K562 (cell line): ENCODE results near the gene CNTFR. TPM values are rescaled to one million over a fixed set of nuclear protein-coding genes. Genes with fewer than 3 reads are reported as not detected.

Source experiments
- polyA plus RNA-seq, 8 experiments: library from polyadenylated mRNA; depleted of rRNA in 4 of 8; stranded (reverse) in 5 of 8; unstranded in 3 of 8; fragments of >200 nt; fragmentation: Nextera tagmentation in 2 of 8; fragmentation: Illumina TruSeq in 1 of 8; extraction: Ambion mirVana in 2 of 8; extraction: Trizol in 1 of 8; gene quantifications; 2 replicates each; pipeline versions ENCODE4 v1.2.1 to v1.2.3, GENCODE V29; 2011 to 2014; ENCODE audit warnings: inconsistent platforms in 1 of 8, missing spikeins in 1 of 8
- total RNA-seq, 7 experiments: library from RNA; depleted of rRNA in 6 of 7; stranded (reverse); fragments of >200 nt in 6 of 7; fragmentation: Illumina TruSeq in 2 of 7; extraction: Trizol in 2 of 7; gene quantifications; 2 replicates each; pipeline versions ENCODE4 v1.2.1 to v1.2.3, GENCODE V29; 2011 to 2021; ENCODE audit warnings: low replicate concordance in 1 of 7

The CNTFR gene
- total and polyA plus RNA-seq, 9 of the 15 experiments (the other 6 are each of a cell fraction or from before 2014, with no cell fraction given): not detected

Other genes starting within 250 kb of the CNTFR start
Only the 7 nearest of the 13 such genes appear.
- gene ENHO, start 66.7 kb downstream of the CNTFR start, total RNA-seq (2014; rRNA removed): 0.12 TPM in 1 of 2 replicates, not detected in the other
- gene ENHO, start 66.7 kb downstream of the CNTFR start, total RNA-seq (2014; rRNA removed; fragmentation: Illumina TruSeq; extraction: Trizol): not detected in 2 replicates
- gene ENHO, start 66.7 kb downstream of the CNTFR start, total RNA-seq (2015; rRNA removed; fragmentation: Illumina TruSeq; extraction: Trizol): not detected in 2 replicates
- 0.24 TPM in 1 of 2 replicates, not detected in the other for gene ENHO, start 66.7 kb downstream of the CNTFR start, total RNA-seq (2021)
- not detected in 2 replicates for gene ENHO, start 66.7 kb downstream of the CNTFR start, polyA plus RNA-seq (2011; rRNA removed)
- gene ENHO, start 66.7 kb downstream of the CNTFR start, polyA plus RNA-seq (2014; fragmentation: Illumina TruSeq; extraction: Trizol): not detected in 2 replicates
- gene ENHO, start 66.7 kb downstream of the CNTFR start, polyA plus RNA-seq (2014; fragmentation: Nextera tagmentation; extraction: Ambion mirVana): not detected
- not detected in 2 replicates for gene ENHO, start 66.7 kb downstream of the CNTFR start, polyA plus RNA-seq (2014; rRNA removed)
- gene RPP25L, start 22.4 kb upstream of the CNTFR start, total RNA-seq (2014; rRNA removed): 42.0 and 51.6 TPM in 2 replicates
- gene RPP25L, start 22.4 kb upstream of the CNTFR start, total RNA-seq (2014; rRNA removed; fragmentation: Illumina TruSeq; extraction: Trizol): 12.1 and 19.1 TPM in 2 replicates
- 24.6 and 25.4 TPM in 2 replicates for gene RPP25L, start 22.4 kb upstream of the CNTFR start, total RNA-seq (2015; rRNA removed; fragmentation: Illumina TruSeq; extraction: Trizol)
- gene RPP25L, start 22.4 kb upstream of the CNTFR start, total RNA-seq (2021): 34.9 and 38.2 TPM in 2 replicates
- 31.5 and 36.7 TPM in 2 replicates for gene RPP25L, start 22.4 kb upstream of the CNTFR start, polyA plus RNA-seq (2011; rRNA removed)
- 19.7 and 39.2 TPM in 2 replicates for gene RPP25L, start 22.4 kb upstream of the CNTFR start, polyA plus RNA-seq (2014; fragmentation: Illumina TruSeq; extraction: Trizol)
- 10 to 100 TPM; 16.3 to 29.0 TPM for gene RPP25L, start 22.4 kb upstream of the CNTFR start, polyA plus RNA-seq (2014; fragmentation: Nextera tagmentation; extraction: Ambion mirVana)
- 43.7 and 48.2 TPM in 2 replicates for gene RPP25L, start 22.4 kb upstream of the CNTFR start, polyA plus RNA-seq (2014; rRNA removed)
- gene DCTN3, start 30.8 kb upstream of the CNTFR start, total RNA-seq (2014; rRNA removed): 50.8 and 74.8 TPM in 2 replicates
- 30.8 and 31.3 TPM in 2 replicates for gene DCTN3, start 30.8 kb upstream of the CNTFR start, total RNA-seq (2014; rRNA removed; fragmentation: Illumina TruSeq; extraction: Trizol)
- 37.2 and 38.2 TPM in 2 replicates for gene DCTN3, start 30.8 kb upstream of the CNTFR start, total RNA-seq (2015; rRNA removed; fragmentation: Illumina TruSeq; extraction: Trizol)
- gene DCTN3, start 30.8 kb upstream of the CNTFR start, total RNA-seq (2021): 51.0 and 53.4 TPM in 2 replicates
- gene DCTN3, start 30.8 kb upstream of the CNTFR start, polyA plus RNA-seq (2011; rRNA removed): 44.5 and 76.3 TPM in 2 replicates
- gene DCTN3, start 30.8 kb upstream of the CNTFR start, polyA plus RNA-seq (2014; fragmentation: Illumina TruSeq; extraction: Trizol): 41.9 and 47.0 TPM in 2 replicates
- 10 to 100 TPM; 11.0 to 26.2 TPM for gene DCTN3, start 30.8 kb upstream of the CNTFR start, polyA plus RNA-seq (2014; fragmentation: Nextera tagmentation; extraction: Ambion mirVana)
- gene DCTN3, start 30.8 kb upstream of the CNTFR start, polyA plus RNA-seq (2014; rRNA removed): 45.1 and 49.2 TPM in 2 replicates
- not detected in 2 replicates for gene ARID3C, start 39.3 kb upstream of the CNTFR start, total RNA-seq (2014; rRNA removed)
- not detected in 2 replicates for gene ARID3C, start 39.3 kb upstream of the CNTFR start, total RNA-seq (2014; rRNA removed; fragmentation: Illumina TruSeq; extraction: Trizol)
- gene ARID3C, start 39.3 kb upstream of the CNTFR start, total RNA-seq (2015; rRNA removed; fragmentation: Illumina TruSeq; extraction: Trizol): not detected in 2 replicates
- gene ARID3C, start 39.3 kb upstream of the CNTFR start, total RNA-seq (2021): not detected in 2 replicates
- gene ARID3C, start 39.3 kb upstream of the CNTFR start, polyA plus RNA-seq (2011; rRNA removed): not detected in 2 replicates
- gene ARID3C, start 39.3 kb upstream of the CNTFR start, polyA plus RNA-seq (2014; fragmentation: Illumina TruSeq; extraction: Trizol): not detected in 2 replicates
- gene ARID3C, start 39.3 kb upstream of the CNTFR start, polyA plus RNA-seq (2014; fragmentation: Nextera tagmentation; extraction: Ambion mirVana): not detected
- not detected in 2 replicates for gene ARID3C, start 39.3 kb upstream of the CNTFR start, polyA plus RNA-seq (2014; rRNA removed)
- 43.0 and 57.5 TPM in 2 replicates for gene SIGMAR1, start 48.1 kb upstream of the CNTFR start, total RNA-seq (2014; rRNA removed)
- gene SIGMAR1, start 48.1 kb upstream of the CNTFR start, total RNA-seq (2014; rRNA removed; fragmentation: Illumina TruSeq; extraction: Trizol): 31.4 and 33.5 TPM in 2 replicates
- gene SIGMAR1, start 48.1 kb upstream of the CNTFR start, total RNA-seq (2015; rRNA removed; fragmentation: Illumina TruSeq; extraction: Trizol): 29.9 and 31.2 TPM in 2 replicates
- 50.4 and 55.8 TPM in 2 replicates for gene SIGMAR1, start 48.1 kb upstream of the CNTFR start, total RNA-seq (2021)
- 22.1 and 35.2 TPM in 2 replicates for gene SIGMAR1, start 48.1 kb upstream of the CNTFR start, polyA plus RNA-seq (2011; rRNA removed)
- 75.2 and 80.0 TPM in 2 replicates for gene SIGMAR1, start 48.1 kb upstream of the CNTFR start, polyA plus RNA-seq (2014; fragmentation: Illumina TruSeq; extraction: Trizol)
- 10 to 100 TPM in 1 of 2 experiments, 1 to 10 TPM in 1; 6.9 to 16.4 TPM for gene SIGMAR1, start 48.1 kb upstream of the CNTFR start, polyA plus RNA-seq (2014; fragmentation: Nextera tagmentation; extraction: Ambion mirVana)
- 56.6 and 57.5 TPM in 2 replicates for gene SIGMAR1, start 48.1 kb upstream of the CNTFR start, polyA plus RNA-seq (2014; rRNA removed)
- gene GALT, start 57.0 kb upstream of the CNTFR start, total RNA-seq (2014; rRNA removed): 15.6 and 16.6 TPM in 2 replicates
- 4.4 and 7.3 TPM in 2 replicates for gene GALT, start 57.0 kb upstream of the CNTFR start, total RNA-seq (2014; rRNA removed; fragmentation: Illumina TruSeq; extraction: Trizol)
- gene GALT, start 57.0 kb upstream of the CNTFR start, total RNA-seq (2015; rRNA removed; fragmentation: Illumina TruSeq; extraction: Trizol): 10.5 and 11.8 TPM in 2 replicates
- gene GALT, start 57.0 kb upstream of the CNTFR start, total RNA-seq (2021): 19.9 and 21.3 TPM in 2 replicates
- gene GALT, start 57.0 kb upstream of the CNTFR start, polyA plus RNA-seq (2011; rRNA removed): 12.7 and 22.5 TPM in 2 replicates
- 17.0 TPM in 2 replicates for gene GALT, start 57.0 kb upstream of the CNTFR start, polyA plus RNA-seq (2014; fragmentation: Illumina TruSeq; extraction: Trizol)
- gene GALT, start 57.0 kb upstream of the CNTFR start, polyA plus RNA-seq (2014; fragmentation: Nextera tagmentation; extraction: Ambion mirVana): 10 to 100 TPM; 15.0 to 29.2 TPM
- gene GALT, start 57.0 kb upstream of the CNTFR start, polyA plus RNA-seq (2014; rRNA removed): 21.1 and 21.6 TPM in 2 replicates
- gene IL11RA, start 62.5 kb upstream of the CNTFR start, total RNA-seq (2014; rRNA removed): 2.1 and 3.1 TPM in 2 replicates
- 1.7 and 2.0 TPM in 2 replicates for gene IL11RA, start 62.5 kb upstream of the CNTFR start, total RNA-seq (2014; rRNA removed; fragmentation: Illumina TruSeq; extraction: Trizol)
- 1.7 and 3.1 TPM in 2 replicates for gene IL11RA, start 62.5 kb upstream of the CNTFR start, total RNA-seq (2015; rRNA removed; fragmentation: Illumina TruSeq; extraction: Trizol)
- gene IL11RA, start 62.5 kb upstream of the CNTFR start, total RNA-seq (2021): 4.0 and 4.3 TPM in 2 replicates
- 4.3 and 5.6 TPM in 2 replicates for gene IL11RA, start 62.5 kb upstream of the CNTFR start, polyA plus RNA-seq (2011; rRNA removed)
- 2.5 and 2.8 TPM in 2 replicates for gene IL11RA, start 62.5 kb upstream of the CNTFR start, polyA plus RNA-seq (2014; fragmentation: Illumina TruSeq; extraction: Trizol)
- gene IL11RA, start 62.5 kb upstream of the CNTFR start, polyA plus RNA-seq (2014; fragmentation: Nextera tagmentation; extraction: Ambion mirVana): under 1 TPM; 0.11 to 0.36 TPM
- gene IL11RA, start 62.5 kb upstream of the CNTFR start, polyA plus RNA-seq (2014; rRNA removed): 5.8 and 5.9 TPM in 2 replicates